ENCODE measurements around the gene ARL15. TPM values are rescaled to one million over a fixed set of nuclear protein-coding genes. Genes with fewer than 3 reads are reported as not detected.

The ARL15 gene
- total and polyA plus RNA-seq, 2 of the 8 experiments (the other 6 are each of a cell fraction or from before 2014, with no cell fraction given), result 9.9 to 21.2 TPM

DNA sequence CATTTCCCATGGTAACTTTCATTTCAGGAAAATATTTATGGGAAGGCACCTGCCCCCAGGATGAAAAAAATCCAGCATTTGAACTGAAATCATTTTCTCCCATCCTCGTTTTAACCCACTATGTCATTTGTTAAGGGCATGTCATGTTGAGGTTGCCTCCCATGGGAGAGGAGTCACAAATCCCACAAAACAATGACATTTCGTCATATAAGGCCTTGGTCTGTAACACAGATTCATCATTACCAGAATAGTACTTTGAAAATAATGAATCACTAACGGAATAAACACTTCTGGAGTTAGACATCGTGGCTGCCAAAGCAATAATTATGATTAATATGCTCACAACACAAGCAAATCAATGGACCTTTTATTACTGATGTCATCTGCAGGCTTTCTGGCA is 475.9 kb downstream of the ARL15 start:
- H4K20me1 ChIP-seq (replicated peaks in 1 of 2; ENCODE audit: control insufficient read depth in 1 of 2, insufficient read depth in 2 of 2, low read length in 2 of 2), result no peaks in the 10 kb centered on the region
- 89% methylated on average over 4 of the region's 4 CpGs; no CpG with 5 or more reads in 1 of the 2 experiments for WGBS, 2 experiments (ENCODE audit: extremely low coverage in 1 of 2, insufficient coverage in 1 of 2, insufficient read length in 1 of 2, insufficient replicate concordance in 2 of 2, low coverage in 1 of 2, low lambda C conversion rate in 2 of 2, missing lambda C conversion rate in 1 of 2)
- no peak overlapping the region for H3K9ac ChIP-seq (replicated peaks in 1 of 4; ENCODE audit: extremely low read depth in 1 of 4, low read depth in 3 of 4, low read length in 3 of 4)
- no peak overlapping the region for H3K56ac ChIP-seq (replicated peaks; ENCODE audit: insufficient read length, low read depth, low read length)
- no peak overlapping the region for H2BK5ac ChIP-seq (ENCODE audit: low read depth, low read length)
- no peak overlapping the region for H4K8ac ChIP-seq (ENCODE audit: extremely low read depth, insufficient read depth, low read length)
- H4K91ac ChIP-seq (replicated peaks; ENCODE audit: insufficient read length, low read length), result no peak overlapping the region
- H3K23ac ChIP-seq (ENCODE audit: insufficient read length), result no peak overlapping the region
- no peak overlapping the region for H3K27ac ChIP-seq (ENCODE audit: low read depth, low read length)
- H2AK5ac ChIP-seq (ENCODE audit: low read depth, low read length), result no peak overlapping the region
- H3K79me2 ChIP-seq (ENCODE audit: control insufficient read depth in 1 of 2, insufficient read depth in 2 of 2, low read length in 2 of 2), result no peaks in the 10 kb centered on the region
- POLR2A ChIA-PET (ENCODE audit: partially characterized antibody), result no interaction called here
- no peak overlapping the region for H2BK12ac ChIP-seq (ENCODE audit: low read depth, low read length)
- peaks cover 0 to 2% (median 0%) of the 10 kb centered on the region in 4 experiments; a peak in 1 of 8 replicates for H3K36me3 ChIP-seq (ENCODE audit: control insufficient read depth in 2 of 4, insufficient read depth in 4 of 4, low read length in 3 of 4)
- H4K5ac ChIP-seq (ENCODE audit: insufficient read length, low read depth, low read length), result no peak overlapping the region
- H3K23me2 ChIP-seq (ENCODE audit: low read depth, low read length), result no peaks in the 10 kb centered on the region
- H2BK15ac ChIP-seq (ENCODE audit: low read length), result no peak overlapping the region
- H3K14ac ChIP-seq (ENCODE audit: insufficient read length), result no peak overlapping the region
- no peak overlapping the region for H3K4me3 ChIP-seq (ENCODE audit: extremely low read depth in 1 of 4, insufficient read depth in 2 of 4, low read depth in 3 of 4, low read length in 4 of 4)
- no peaks in the 10 kb centered on the region for H3K79me1 ChIP-seq (ENCODE audit: low read depth, low read length)
- no peak overlapping the region for H3K4ac ChIP-seq (replicated peaks; ENCODE audit: insufficient read length, low read depth, low read length)
- no peak overlapping the region for H2BK20ac ChIP-seq (ENCODE audit: low read length)
- CTCF ChIA-PET (ENCODE audit: partially characterized antibody), result no interaction called here
- no peaks in the 10 kb centered on the region for H3K27me3 ChIP-seq (replicated peaks in 1 of 4; ENCODE audit: control insufficient read depth in 3 of 4, extremely low read depth in 1 of 4, insufficient read depth in 3 of 4, low read length in 3 of 4)
- FAIRE-seq (no peak), DNase-seq (ENCODE audit: low read depth in 1 of 2, low spot score in 2 of 2) (no peak)
- H2AFZ ChIP-seq (ENCODE audit: low read length), result no peak overlapping the region
- no peak overlapping the region for H3K4me2 ChIP-seq (ENCODE audit: insufficient read depth in 1 of 2, low read depth in 2 of 2, low read length in 2 of 2)
- no peak overlapping the region for H2BK120ac ChIP-seq (replicated peaks; ENCODE audit: low read depth, low read length)
- peaks cover 2 to 8% of the 10 kb centered on the region in 2 experiments; a peak in 3 of 4 replicates for H3K9me3 ChIP-seq (ENCODE audit: insufficient read depth in 2 of 2, low read depth in 1 of 2, low read length in 1 of 2)
- no peaks in the 10 kb centered on the region for H3K4me1 ChIP-seq (replicated peaks in 1 of 4; ENCODE audit: control insufficient read depth in 3 of 4, insufficient read depth in 4 of 4, low read length in 3 of 4)
- TF ChIP-seq CEBPB (IDR thresholded peaks at IDR 0.05; ENCODE audit: low read depth, low read length) (no peak), JUND (IDR thresholded peaks at IDR 0.05; ENCODE audit: low read length) (no peak), POLR2A (IDR thresholded peaks at IDR 0.05; ENCODE audit: control extremely low read depth in 1 of 2, low read depth in 2 of 2, low read length in 2 of 2) (no peak), FOSL1 (IDR thresholded peaks at IDR 0.05; ENCODE audit: insufficient read depth, low read depth, low read length) (no peak), PHF8 (conservative IDR thresholded peaks at IDR 0.05; ENCODE audit: low read depth, low read length) (no peak), SIN3A (conservative IDR thresholded peaks at IDR 0.05 in 1 of 2, IDR thresholded peaks at IDR 0.05 in 1 of 2; ENCODE audit: low read depth in 1 of 2, low read length in 2 of 2) (no peak), KDM5A (IDR thresholded peaks at IDR 0.05; ENCODE audit: low read length) (no peak)
- H3K18ac ChIP-seq (ENCODE audit: extremely low read depth, low read length), result no peak overlapping the region

Data from H1 (cell line).